Activated effector memory CD4-positive, alpha-beta T cell treated with anti-CD3 and anti-CD28 coated beads, Interleukin-2, amount 50 U/mL, for 16 hours (primary cell): Measurements from ENCODE around the gene RFX3.

Experiments
- DNase-seq: peaks from one replicate; pipeline ENCODE4 v3.0.0-alpha.2; 2020

RFX3 gene

GRCh38 chr9:3511551-3511950, 14.2 kb downstream of the RFX3 start:
- no peak for DNase-seq

DNA sequence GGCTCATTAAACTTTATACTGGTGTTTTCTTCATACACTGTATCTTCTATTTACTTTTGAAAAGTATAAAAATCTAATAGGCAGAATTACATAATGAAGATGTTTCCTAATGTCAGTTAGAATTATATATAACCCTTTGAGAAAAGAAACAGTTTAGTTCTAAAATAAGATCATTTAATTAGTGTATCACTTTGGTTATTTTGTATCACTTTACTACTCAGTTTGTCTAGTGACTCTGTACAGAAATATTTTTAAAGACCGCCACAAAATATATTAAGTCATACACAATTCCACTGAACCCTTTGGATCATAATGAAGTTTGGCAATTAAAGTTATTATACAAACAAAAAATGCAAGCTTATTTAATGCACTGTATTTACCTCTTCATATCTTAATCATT, 15.0 kb downstream of the RFX3 start:
- DNase-seq: no peak

- no peak for DNase-seq
These were observed 15.9 kb downstream of the RFX3 start for GRCh38 chr9:3509926-3510325.

DNA sequence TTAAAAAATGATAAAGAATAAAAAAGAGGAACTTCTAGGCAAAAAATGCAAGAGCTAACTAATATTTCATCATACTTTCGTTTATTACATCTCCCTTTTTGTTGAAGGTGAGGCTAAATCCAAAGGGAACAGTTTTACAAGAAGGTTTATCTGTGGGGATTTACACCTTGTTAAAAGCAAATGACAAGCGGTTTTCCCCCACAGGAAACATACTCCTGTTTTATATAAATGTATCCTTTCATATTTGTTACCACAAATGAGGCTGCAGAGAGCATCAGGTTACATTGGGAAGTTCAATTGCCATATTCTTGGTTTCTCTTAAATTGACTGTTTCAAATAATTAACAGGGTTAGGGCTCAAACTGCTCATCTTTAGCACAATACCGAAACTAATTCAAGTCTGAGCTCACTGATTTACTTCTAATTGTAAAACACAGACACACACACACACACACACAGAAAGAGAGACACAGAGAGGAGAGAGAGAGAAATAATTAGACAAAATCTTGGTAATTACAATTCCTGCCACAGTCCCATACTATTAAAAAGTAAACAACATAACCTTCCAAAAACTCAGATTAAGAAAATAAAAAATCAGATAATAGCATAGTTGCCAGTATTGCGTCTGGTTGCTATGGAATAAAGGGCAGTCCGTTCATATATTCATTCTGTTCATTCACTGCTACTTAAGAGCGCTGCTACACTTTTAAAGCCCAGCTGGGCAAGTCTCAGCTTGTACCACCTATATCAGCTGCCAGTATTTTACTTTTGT, 17.1 kb downstream of the RFX3 start:
- no peak for DNase-seq

GRCh38 chr9:3508078-3508431, 17.7 kb downstream of the RFX3 start:
- no peak for DNase-seq

DNA sequence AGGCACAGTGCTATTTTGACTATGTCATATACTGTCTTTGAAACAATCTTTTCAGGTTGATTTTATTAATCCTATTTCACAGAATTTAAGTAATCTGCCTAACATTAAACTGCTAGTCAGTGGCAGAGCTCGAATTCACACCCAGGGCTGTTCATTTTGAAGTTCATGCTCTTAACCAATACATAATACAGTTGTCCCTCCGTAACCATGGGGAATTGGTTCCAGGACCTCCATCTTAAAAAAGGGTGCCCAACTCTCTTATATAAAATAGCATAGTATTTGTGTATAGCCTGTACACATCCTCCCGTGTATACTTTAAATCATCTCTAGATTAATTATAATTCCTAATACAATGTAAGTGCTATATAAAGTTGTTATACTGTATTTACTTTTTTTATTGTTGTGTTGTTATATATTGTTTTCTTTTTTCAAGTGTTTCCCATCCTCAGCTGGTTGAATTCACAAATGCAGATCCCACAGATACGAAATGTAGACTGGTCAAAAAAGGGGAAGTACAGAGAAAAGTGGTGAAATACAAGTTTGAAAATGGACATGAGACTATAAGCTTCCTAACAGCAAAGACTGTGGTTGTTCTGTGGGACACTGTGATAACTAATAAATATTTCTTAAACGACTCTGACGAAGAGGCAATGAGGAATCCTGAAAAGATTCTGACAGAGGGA, 18.3 kb downstream of the RFX3 start:
- DNase-seq: no peak

GRCh38 chr9:3506164-3506563, 19.6 kb downstream of the RFX3 start:
- DNase-seq: no peak

GRCh38 chr9:3502560-3503398, 23.0 kb downstream of the RFX3 start:
- no peak for DNase-seq

DNA sequence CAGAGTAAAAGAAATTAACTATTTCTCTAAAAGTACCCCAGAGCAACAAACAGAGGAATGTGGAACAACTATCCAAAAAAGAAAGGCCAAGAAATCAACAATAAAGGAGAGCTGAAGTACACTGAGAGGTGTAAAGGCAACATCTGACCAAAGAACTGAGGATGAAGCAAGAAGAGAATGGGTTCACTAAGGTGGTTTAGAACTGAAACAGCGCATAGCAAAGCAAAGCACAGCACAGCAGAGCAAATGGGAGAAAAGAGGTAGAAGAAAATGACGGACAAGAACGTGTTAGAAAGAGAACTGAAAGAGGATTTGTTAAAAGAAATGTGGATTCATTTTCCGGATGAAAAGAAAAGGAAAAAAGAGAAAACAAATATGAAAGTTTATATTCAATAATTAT, 25.8 kb downstream of the RFX3 start:
- no peak for DNase-seq

DNA sequence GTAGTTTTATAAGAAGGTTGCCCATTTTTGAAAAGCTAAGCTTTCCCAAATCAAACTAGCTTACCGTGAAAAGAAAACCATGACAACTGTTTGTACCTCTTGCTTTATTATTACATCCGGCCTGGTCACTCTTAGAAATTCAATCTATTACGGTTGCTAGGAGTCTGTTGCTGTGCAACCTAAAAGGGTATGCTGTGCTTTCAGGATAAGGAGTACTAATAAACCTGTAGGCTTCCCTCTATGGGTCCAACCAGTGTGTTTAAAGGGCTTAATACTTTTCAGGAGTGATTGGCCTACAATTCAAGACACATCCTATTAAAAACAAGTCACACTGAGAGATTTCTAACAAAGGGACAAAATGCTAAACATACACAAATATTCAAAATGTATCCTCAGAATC, 27.1 kb downstream of the RFX3 start:
- DNase-seq: no peak

GRCh38 chr9:3497857-3498256, 27.9 kb downstream of the RFX3 start:
- no peak for DNase-seq

DNA sequence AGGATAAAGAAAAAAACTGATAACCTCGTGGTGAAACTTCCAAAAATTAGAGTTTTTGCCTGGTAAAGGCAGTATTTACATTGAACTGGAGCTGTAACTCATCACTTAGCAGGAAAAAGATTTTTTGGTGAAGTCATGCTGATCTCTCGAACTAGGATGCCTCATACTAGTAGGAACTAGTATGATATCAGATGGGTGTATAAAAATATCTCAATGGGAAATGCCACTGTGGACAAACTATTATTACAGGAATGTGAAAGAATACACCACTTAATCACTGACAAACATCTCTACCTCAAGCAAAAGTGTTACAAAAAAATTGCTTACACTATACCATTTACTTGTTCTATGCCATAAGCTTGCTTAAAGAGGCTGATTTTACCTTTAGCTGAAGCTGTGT, 28.4 kb downstream of the RFX3 start:
- no peak for DNase-seq

- no peak for DNase-seq
These were observed 29.9 kb downstream of the RFX3 start for GRCh38 chr9:3495855-3496254.

- no peak for DNase-seq
These were observed 33.6 kb downstream of the RFX3 start for GRCh38 chr9:3492214-3492613.

- no peak for DNase-seq
These were observed 34.4 kb downstream of the RFX3 start for GRCh38 chr9:3491450-3491849.

DNA sequence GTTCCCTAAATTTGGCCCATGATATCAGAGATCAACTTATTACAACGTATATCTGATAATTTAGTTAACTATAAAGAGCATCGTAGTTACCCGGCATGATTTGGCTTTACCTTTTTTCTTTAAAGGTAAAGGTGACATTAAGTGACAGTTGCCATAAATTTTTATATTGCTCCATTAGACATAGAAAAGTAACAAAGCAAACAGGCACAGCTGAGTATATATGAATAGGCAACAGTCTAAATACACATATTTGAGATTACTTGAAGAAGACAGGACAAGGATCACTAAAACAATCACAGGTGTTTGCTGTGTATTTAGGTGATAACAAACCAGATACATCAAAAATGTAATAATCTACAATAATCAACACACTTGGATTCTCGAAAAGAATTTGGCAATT, 34.8 kb downstream of the RFX3 start:
- DNase-seq: no peak

GRCh38 chr9:3482578-3482977, 43.2 kb downstream of the RFX3 start:
- no peak for DNase-seq

DNA sequence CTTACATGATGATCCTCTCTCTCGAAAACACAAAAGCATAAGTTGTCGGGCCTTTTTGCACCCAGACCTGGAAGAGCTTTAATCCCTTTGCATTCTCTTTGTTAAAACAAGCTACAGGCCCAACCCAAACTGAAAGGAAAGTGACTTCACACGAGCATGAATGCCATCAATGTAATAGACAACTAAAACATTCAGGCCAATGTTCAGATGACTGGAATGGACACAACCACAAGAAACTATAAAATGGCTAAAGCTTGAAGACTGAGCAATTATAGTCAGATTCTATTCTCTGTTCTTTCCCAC, 45.5 kb downstream of the RFX3 start:
- no peak for DNase-seq

- DNase-seq: no peak
These were observed 46.1 kb downstream of the RFX3 start for GRCh38 chr9:3479514-3480352.

DNA sequence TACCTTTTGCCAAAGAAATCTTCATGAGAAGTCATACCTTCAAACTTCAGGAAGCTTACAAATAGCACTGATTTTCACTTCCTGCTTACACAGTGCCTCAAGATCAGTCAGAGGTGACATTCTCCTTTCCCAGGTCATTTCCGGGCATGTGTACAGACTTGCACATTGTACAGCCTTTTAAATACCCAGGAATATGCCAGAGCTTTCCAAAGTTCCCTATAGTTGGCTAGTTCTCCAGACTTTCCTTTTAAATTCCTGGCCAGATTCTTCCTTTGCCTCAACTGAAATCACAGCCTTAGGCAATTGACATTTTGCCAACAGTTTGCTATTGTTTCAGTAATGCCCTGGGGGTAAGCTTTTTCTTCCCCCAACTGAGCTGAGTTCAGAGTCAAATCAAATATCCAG, 47.2 kb downstream of the RFX3 start:
- no peak for DNase-seq

DNA sequence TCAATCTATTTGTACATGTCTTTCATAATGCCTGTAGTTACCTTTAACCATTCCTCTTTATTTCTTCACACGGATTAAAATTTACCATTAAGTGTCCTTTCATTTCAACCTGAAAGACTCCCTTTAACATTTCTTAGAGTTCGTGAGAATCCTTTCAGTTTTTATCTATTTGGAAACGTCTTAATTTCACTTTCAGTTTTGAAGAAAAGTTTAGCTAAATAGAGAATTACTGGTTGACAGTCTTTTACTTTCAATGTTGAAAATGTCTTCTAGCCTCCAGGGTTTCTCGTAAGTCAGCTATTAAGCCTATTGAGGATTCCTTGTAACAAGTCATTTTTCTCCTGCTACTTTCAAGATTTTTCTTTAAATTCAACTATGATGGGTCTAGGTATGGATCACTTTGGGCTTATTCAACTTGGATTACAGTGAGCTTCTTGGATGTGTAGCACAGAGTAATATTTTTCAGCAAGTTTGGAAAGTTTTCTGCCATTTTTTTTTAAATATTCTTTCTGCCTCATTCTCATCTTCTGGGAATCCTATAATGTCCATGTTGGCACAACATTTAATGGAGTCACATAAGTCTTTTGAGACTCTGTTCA, 48.5 kb downstream of the RFX3 start:
- no peak for DNase-seq

DNA sequence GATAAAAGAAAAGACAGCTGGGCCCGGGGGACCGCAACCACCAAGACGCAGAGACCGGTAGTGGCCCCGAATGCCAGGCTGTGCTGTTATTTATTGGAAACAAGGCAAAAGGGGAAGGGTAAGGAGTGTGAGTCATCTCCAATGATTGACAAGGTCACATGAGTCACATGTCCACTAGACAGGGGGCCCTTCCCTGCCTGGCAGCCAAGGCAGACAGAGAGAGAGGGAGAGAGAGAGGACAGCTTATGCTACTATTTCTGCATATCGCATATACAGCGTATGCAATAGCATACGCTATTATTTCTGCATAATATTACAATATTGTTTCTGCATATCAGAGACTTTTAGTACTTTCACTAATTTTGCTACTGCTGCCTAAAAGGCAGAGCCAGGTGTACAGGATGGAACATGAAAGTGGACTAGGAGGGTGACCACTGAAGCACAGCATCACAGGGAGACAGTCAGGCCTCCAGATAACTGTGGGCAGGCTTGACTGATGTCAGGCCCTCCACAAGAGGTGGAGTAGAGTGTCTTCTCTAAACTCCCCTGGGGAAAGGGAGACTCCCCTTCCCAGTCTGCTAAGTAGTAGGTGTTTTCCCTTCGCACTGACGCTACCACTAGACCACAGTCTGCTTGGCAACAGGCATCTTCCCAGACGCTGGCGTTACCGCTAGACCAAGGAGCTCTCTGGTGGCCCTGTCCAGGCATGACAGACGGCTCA, 50.3 kb downstream of the RFX3 start:
- DNase-seq: no peak
